Activated naive CD4-positive, alpha-beta T cell treated with Interleukin-2 at 50 U/mL for 16 hours (primary cell): ENCODE results near the gene DOCK8.

Experiments
- DNase-seq: peaks from one replicate; pipeline ENCODE4 v3.0.0-alpha.2; 2020

DOCK8 gene

DNA sequence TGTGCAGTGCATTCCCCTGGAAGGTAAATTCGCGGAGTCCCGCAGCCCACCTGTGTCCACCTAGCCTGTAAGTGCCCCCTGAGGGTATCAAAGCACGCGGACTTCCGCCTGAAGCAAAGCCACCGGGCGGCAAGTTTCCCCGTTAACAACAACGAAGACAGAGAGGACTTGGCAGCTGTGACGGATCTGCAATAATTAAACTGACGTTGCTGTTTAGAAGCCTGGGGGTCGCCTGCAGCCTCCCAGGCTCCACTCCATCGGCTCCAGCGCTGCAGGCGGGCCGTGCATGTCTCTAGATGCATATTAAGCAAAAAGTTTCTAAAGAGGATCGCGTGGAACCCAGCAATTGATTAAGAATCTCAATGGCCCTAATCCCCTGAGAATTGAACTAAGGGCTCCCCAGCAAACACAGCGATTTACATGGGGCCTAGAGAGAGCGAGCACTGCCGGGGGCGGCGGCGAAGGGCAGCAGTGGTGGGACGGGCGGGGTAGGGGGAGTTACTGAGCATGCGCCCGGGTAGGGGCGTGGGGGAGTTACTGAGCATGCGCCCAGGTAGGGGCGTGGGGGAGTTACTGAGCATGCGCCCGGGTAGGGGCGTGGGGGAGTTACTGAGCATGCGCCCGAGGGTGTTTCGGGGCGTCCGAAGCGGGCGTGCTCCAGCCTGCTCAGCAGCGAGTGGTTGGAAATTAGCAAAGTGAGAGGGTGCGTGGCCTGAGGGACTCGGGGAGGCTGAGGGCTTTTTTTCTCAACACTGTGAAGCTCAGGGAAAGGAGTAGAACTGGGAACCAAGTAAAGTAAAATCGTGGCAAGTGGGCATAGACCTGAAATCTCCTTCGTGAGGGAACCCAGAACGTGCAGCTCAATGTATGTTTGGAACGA is 255.2 kb downstream of the DOCK8 start:
- peak; percentile 86 for DNase-seq

GRCh38 chr9:470552-471194 is 256.0 kb downstream of the DOCK8 start:
- no peak for DNase-seq

DNA sequence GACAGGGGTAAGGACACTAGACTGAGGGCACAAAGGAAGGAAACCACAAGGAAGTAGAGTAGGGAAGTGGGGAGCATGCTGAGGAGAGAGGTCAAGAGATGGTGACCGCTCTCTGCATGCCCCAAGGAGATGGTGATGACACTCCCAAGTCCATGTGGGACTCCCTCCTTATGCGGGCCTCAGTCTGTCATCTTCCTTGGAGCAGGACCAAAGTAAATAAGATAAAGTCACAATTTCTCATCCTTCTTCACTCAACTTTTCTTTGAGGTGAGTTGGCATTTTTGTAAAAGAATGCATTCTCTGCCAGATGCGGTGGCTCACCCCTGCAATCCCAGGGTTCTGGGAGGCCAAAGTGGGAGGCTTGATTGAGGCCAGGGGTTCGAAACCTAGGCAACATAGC is 256.7 kb downstream of the DOCK8 start:
- no peak for DNase-seq

DNA sequence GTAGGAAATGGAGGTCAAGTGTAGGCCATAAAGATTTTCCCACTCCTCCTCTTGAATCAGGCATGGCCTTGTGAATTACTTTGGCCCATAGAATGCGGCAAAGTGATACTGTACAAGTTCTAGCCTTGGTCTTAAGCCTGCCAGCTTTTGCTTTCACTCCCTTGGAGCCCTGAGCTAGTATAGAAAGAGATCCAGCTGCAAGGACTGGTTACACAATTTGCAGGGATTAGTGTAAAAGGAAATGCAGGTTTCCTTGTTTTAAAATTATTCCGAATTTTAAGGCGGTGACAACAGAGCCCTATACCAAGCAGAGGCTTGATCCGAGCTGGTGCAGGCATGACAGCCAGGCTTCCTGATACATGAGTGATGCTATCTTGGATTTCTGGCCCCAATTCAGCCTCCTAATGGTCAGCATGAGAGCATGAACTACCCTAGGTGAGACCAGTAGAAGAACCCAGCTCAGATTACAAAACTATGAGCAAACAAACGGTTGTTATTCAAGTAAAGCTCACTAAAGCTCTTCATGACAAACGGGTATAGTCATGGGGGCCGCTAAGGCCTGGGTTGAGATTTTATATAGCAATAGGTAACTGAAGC is 257.9 kb downstream of the DOCK8 start:
- DNase-seq, result no peak

DNA sequence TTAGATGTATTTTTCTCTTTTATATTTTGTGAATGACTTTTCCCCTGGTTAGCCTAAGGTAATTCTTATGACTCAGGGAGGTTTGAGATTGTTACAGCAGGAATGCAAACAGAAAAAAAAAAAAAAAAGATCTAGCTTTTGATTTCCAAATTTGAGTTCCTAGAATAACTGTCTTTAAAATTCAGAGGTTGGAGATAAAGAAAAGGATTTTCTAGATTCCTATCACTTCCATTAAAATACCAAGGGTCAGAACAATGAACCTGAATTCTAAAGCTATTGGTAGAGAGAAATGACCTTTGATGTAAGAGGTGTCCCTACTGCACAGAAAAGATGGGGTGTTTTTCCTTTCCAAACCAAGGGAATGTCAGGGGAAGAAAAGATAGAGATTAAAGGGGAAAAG is 262.5 kb downstream of the DOCK8 start:
- DNase-seq, result no peak

DNA sequence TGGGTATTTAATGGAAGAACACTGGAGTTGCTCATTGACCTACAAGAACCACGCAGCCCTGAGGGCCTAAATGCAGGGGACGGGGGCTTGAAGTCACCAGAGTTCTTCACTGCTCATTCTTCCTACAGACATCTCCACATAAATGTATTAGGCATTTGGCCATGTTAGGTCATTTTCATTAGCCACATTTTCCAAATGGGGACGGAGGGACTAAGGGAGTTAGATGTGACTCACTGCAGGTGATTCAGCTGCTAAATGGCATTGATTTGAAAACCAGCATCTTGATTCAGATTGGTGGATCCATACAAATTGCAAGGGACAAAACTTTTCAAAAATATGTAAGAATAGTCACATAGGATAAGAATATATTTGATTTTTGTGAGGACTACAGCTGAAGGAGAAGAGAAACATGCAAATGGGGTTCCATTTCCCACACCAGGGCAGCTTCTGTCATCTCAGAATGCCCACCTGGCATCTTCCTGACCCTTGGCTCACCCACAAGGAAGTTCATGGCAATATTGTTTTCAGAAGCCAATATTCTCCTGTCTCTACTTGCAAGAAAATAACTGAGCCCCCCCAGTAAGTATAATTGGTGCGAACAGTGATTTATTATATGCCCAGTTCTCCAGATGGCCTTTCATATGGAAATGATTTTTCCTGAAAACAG is 264.8 kb downstream of the DOCK8 start:
- no peak for DNase-seq

DNA sequence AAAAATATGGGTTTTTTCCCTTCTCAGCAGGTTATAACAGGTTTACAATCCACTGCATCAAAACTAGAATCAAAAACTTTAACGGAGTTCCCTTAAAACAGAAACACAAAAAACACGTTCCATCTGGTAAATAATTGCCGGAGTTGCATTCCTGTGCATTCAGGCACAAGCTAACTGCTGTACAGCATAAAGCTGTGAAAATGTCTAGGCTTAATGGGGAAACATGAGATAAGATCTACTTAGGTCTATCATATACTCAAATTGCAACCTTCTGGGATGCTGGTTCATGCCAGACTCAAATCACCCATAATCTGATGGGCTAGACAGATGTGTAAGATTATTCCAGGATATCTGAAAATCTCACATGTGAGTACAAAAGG is 265.3 kb downstream of the DOCK8 start:
- DNase-seq, result no peak

DNA sequence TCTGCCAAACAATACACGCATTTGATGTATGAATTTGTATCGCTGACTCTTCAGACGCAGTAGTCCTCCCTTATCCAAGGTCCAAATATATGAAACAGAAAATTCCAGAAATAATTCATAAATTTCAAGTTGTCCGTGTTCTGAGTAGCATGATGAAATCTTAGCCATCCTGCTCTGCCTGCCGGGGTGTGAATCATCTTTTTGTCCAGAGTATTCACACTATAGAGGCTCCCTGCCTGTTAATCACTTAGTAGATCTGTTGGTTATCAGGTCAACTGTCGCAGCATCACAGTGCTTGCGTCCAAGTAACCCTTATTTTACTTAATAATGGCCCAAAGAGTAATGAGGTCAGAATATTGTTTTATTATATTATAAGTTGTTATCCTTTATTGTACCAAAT is 268.1 kb downstream of the DOCK8 start:
- DNase-seq, result no peak

DNA sequence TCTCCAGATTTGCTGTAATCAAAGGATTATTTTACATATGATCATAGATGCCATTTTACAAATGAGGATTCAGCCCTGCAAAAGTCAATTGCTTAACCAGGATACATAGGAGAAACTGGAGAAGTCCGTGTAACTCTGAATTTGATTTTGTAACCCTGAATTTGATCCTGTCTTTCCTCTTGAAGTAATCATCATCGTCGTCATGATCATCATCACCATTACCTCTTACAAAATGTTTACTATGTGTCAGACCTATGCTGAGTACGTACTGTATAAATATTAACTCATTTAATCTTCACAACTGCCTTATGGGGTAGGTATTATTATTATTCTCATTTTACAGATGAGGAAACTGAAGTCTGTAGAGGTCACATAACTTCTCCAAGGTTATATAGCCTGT is 271.5 kb downstream of the DOCK8 start:
- no peak for DNase-seq

DNA sequence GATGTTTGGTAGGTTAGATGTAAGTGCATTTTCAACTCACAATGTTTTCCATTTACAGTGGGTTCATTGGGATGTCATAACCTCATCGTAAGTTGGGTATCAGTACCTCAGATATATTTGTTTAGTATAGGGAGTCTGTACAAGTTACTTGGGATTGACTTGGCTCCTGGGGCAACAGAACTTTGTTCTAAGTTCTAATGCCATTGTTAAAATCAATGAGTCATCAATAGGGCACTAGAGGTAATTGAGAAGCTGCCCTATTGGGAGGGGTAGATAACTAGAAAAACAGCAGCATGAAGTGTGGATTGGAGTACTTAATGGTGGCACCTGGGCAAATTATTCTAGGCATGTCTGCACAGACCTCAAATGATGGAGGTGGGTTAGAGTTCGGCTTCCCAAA is 272.8 kb downstream of the DOCK8 start:
- no peak for DNase-seq

DNA sequence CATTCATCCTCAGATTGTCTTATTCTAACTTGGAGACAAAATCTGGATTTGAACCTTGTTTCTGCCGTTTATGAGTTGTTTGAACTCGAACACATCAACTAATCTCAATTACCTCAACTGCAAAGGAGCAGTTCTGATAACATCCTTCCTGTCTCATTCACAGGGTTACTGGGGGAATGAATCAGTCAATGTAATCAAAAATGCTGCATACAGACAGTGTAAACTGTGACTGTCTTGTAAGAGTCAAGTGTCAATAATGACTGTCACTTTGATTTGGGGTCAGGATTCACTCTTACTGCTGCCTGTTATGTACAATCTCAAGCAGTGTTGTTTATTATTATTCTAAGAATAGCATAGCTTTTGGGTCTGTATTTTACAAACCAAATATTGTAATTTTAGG is 273.8 kb downstream of the DOCK8 start:
- no peak for DNase-seq

- no peak for DNase-seq
Measured at GRCh38 chr9:489198-490197, 274.8 kb downstream of the DOCK8 start.

DNA sequence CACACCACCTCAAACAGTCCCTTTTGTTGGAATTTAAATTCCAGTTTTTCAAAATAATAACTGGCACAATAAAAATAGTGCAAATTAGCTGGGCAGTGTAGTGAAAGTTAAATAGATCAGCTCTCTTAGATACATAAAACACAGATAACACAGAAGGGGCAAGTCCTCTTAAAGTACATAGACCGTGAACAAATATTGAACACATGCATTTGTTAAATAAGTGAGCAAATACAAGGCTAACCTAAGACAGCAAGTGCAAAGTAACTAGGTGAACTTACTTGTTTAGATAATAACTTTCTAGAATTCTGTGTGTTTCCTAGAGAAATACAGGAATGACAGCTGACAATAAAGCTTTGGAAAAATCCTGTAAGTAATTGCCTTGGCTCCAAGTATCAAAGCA is 280.1 kb downstream of the DOCK8 start:
- DNase-seq, result no peak

- DNase-seq, result no peak
Measured at GRCh38 chr9:495739-496138, 281.1 kb downstream of the DOCK8 start.

DNA sequence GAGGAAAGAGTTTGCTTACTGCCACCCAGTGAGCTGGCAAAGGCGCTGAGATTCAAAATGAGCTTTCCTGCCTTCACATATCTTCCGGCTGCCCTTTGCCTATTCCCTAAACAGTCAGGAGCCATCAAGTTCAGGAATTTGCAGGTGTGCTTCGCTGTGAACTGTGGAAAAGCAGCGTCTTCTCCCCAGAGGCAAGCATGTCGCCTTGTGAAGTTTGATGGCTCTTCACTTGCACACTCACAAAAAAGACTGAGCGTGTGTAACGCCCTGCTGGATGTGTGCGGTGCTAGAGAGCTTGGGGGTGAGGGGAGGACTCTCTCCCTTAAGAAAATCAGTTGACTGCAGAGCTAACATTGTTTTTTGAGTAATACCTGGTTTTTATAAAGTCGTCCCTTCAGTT is 288.7 kb downstream of the DOCK8 start:
- no peak for DNase-seq

DNA sequence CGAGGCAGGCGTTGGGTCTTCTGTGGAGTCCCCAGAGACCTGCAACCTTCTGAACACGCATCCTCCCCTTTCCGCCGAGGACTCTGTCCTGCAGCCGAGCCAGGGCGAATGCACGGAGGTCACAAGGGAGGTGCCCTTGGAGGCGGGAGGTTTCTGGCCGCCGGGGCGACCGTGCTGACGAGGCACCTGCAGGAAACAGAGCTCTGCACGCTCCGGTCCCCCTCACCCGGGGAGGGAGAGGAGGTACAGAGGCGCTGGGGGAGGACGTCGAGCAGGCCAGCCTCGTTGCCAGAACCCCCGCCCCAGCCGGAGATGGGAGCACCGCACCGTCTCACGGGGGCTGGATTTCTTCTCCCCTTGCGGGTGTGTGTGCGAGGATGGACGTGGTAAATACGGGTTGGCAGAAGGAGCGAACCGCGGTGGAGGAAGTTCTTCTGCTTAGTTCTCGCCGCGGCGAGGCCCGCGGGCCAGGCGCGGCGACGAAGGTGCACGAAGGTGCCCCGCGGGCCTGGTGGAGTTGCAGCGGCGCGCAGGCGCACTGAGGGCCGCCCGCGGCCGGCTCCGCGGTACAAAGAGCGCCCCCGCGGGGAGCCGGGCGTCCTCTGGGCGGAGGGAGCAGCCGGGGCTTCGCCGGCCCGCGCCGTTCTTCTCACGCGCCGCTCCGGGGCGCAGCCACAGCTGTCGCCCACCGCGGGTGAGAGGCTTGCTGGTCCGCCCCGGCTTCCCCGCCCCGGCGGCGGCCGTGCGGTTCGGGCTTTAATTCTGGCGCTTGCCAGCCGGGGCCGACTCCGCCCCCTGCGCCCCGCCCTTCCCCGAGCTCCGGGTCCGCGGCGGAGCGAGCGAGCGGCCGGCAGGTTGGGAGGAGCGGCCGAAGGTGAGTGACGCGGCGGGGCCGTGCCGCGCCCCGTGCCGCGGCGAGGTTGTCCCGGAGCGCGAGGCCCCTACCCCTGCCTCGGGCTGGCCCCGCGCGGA is 289.5 kb downstream of the DOCK8 start, which contains the start of gene KANK1:
KANK1 (plus strand) TSS at position 815 of the 972 bp plus-strand sequence.
- DNase-seq, result peak; percentile 76

GRCh38 chr9:504921-505740 is 290.5 kb downstream of the DOCK8 start:
- peak; percentile 6 for DNase-seq

DNA sequence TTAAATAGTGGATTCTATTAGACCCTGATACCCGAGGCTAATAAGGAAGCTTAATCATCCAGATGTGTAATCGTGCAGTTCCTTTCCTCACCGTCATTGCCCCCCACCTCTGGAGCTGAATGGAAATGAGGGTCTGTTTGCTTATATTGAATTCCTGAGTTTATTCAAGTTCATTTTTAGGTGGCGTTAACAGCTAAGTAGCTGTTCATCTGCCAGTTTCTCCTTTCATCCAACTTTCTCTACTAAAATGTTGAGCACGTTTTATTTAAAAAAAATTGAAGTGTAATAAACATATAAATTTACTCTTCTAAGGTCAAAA is 291.0 kb downstream of the DOCK8 start:
- DNase-seq, result no peak

DNA sequence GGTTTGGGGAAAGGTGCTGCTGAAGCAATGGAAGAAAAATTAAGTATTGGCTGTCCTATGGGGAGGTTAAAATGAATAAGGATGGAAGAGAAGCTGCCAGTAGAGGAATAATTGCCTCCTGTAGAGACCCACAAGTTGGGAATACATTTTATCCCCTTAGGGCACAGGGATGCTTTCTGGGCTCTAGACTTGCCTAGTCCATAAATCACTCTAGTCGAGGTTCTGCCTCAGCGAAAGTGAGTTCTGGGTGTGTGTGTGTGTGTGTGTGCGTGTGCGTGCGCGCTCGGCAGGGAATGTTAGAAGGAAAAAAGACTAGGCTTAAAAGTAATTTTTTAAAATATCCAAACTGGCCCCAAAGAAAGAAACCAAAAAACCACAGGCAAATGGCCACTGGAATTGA is 291.6 kb downstream of the DOCK8 start:
- no peak for DNase-seq

GRCh38 chr9:511861-512260 is 297.2 kb downstream of the DOCK8 start:
- no peak for DNase-seq
